Activated CD8-positive, alpha-beta T cell treated with anti-CD3 and anti-CD28 coated beads for 36 hours (primary cell): ENCODE data around the gene JAGN1. TPM values are rescaled to one million over a fixed set of nuclear protein-coding genes. Genes with fewer than 3 reads are reported as not detected.

Source experiments
- ATAC-seq: fragments of 200-7000 bp; cut with Tn5 transposase; one replicate; pipeline ENCODE4 v1.10.0; 2021; ENCODE audit warnings: mild to moderate bottlenecking, moderate library complexity
- CTCF ChIA-PET: fragments of 350-600 bp; sonication (Branson Sonifier 250); formaldehyde crosslinking; loops from one replicate; lab custom pipeline; 2021; ENCODE audit warnings: antibody characterized with exemption; lab: Charles Lee
- POLR2A ChIA-PET: fragments of 350-600 bp; sonication (Branson Sonifier 250); formaldehyde crosslinking; loops from one replicate; lab custom pipeline; 2021; ENCODE audit warnings: antibody characterized with exemption; lab: Charles Lee
- DNase-seq: peaks from one replicate; pipeline ENCODE4 v3.0.0-alpha.2; 2020
- H3K27ac Mint-ChIP-seq: one replicate; pipeline ENCODE4 v1.8.0; 2021; ENCODE audit warnings: mild to moderate bottlenecking, mixed read lengths
- H3K27me3 Mint-ChIP-seq: one replicate; pipeline ENCODE4 v1.8.0; 2021; ENCODE audit warnings: mixed read lengths
- H3K36me3 Mint-ChIP-seq: one replicate; pipeline ENCODE4 v1.8.0; 2021; ENCODE audit warnings: low read depth, mixed read lengths
- H3K4me1 Mint-ChIP-seq: one replicate; pipeline ENCODE4 v1.8.0; 2021; ENCODE audit warnings: low read depth, mixed read lengths
- H3K4me3 Mint-ChIP-seq: one replicate; pipeline ENCODE4 v1.8.0; 2021; ENCODE audit warnings: mild to moderate bottlenecking, moderate library complexity, mixed read lengths
- H3K9me3 Mint-ChIP-seq: one replicate; pipeline ENCODE4 v1.8.0; 2021; ENCODE audit warnings: mixed read lengths
- CTCF ChIP-seq: fragments of 200-600 bp; IDR thresholded peaks from one replicate; pipeline ENCODE4 v1.8.0; 2022; ENCODE audit warnings: antibody characterized with exemption, mild to moderate bottlenecking
- intact Hi-C: fragments of 100-400 bp; cut with micrococcal nuclease; formaldehyde crosslinking; loops from one replicate; pipeline ENCODE4 v1.10.0; 2022
- total RNA-seq, 2 experiments: library from RNA; stranded (reverse); gene quantifications; one replicate each; pipeline ENCODE4 v1.2.3, GENCODE V29; 2021

Gene JAGN1
- total RNA-seq, 2 experiments from 2014 or later = 29.7 to 30.3 TPM

- DNase-seq (peak; percentile 39), ATAC-seq (no peak)
- POLR2A ChIA-PET = interaction anchor here (0.6 to 6.9 kb wide), 7 partner anchors 15 to 123 kb away, joined by 3 to 57 read pairs (median 4); partner anchors contain the start of genes EMC3, JAGN1, PRRT3 and RPUSD3
- Mint-ChIP-seq H3K27ac (peak overlapping the region; percentile 28), H3K27me3 (no peaks in the 10 kb centered on the region), H3K4me3 (no peak overlapping the region), H3K4me1 (peaks cover 26% of the 10 kb centered on the region), H3K36me3 (no peaks in the 10 kb centered on the region), H3K9me3 (no peaks in the 10 kb centered on the region)
- peak; percentile 6 for TF ChIP-seq CTCF
- CTCF ChIA-PET = interaction anchor here (0.7 to 5.9 kb wide), 20 partner anchors 10 to 391 kb away, joined by 3 to 46 read pairs (median 4); partner anchors contain the start of genes ARPC4 and PRRT3
- intact Hi-C loops = loop anchor here (5.0 kb wide), 1 partner anchor 84 kb away; no protein-coding TSS in a partner anchor
Observed at GRCh38 chr3:9930804-9931418, 40.5 kb downstream of the JAGN1 start.

DNA sequence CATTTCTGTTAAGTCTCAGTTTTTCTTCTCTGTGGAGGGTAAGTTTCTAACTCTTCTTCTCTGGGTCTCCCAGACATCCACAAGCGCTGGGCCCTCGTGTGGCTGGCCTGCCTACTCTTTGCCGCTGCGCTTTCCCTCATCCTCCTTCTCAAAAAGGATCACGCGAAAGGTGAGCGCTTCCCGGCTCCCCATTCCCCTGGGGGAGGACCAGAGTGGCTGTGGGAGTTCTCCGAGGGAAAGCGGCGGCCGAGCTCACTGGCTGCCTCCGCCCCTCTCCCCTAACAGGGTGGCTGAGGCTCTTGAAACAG lies 42.1 kb downstream of the JAGN1 start:
- Mint-ChIP-seq H3K4me1 (peaks cover 32% of the 10 kb centered on the region), H3K4me3 (peak overlapping the region; percentile 83), H3K9me3 (no peaks in the 10 kb centered on the region), H3K36me3 (no peaks in the 10 kb centered on the region), H3K27me3 (no peaks in the 10 kb centered on the region), H3K27ac (peak overlapping the region; percentile 91)
- POLR2A ChIA-PET = interaction anchor here (0.7 to 6.9 kb wide), 16 partner anchors 9 to 262 kb away, joined by 3 to 57 read pairs (median 3); partner anchors contain the start of genes EMC3, IL17RE, JAGN1 and PRRT3
- ATAC-seq (no peak), DNase-seq (no peak)
- CTCF ChIA-PET = interaction anchor here (0.7 to 5.9 kb wide), 42 partner anchors 9 to 390 kb away, joined by 3 to 46 read pairs (median 5); partner anchors contain the start of genes ARPC4, EMC3, IL17RE and JAGN1
- no peak for TF ChIP-seq CTCF
- intact Hi-C loops = loop anchor here (5.0 kb wide), 1 partner anchor 85 kb away; no protein-coding TSS in a partner anchor

GRCh38 chr3:9932843-9933560 lies 42.6 kb downstream of the JAGN1 start:
- intact Hi-C loops = loop anchor here (5.0 kb wide), 1 partner anchor 86 kb away; no protein-coding TSS in a partner anchor
- ATAC-seq = peak; percentile 78
- peak overlapping the region; percentile 83 for H3K4me3 Mint-ChIP-seq
- DNase-seq = peak; percentile 95
- H3K9me3 Mint-ChIP-seq = no peaks in the 10 kb centered on the region
- ChIA-PET CTCF (interaction anchor here (0.7 to 5.9 kb wide), 45 partner anchors 9 to 354 kb away, joined by 3 to 46 read pairs (median 5); partner anchors contain the start of genes ARPC4, EMC3, IL17RE and JAGN1), POLR2A (interaction anchor here (0.7 to 6.9 kb wide), 18 partner anchors 9 to 261 kb away, joined by 3 to 57 read pairs (median 3); partner anchors contain the start of genes BRPF1, EMC3, IL17RE and JAGN1)
- H3K27ac Mint-ChIP-seq = peak overlapping the region; percentile 91
- H3K4me1 Mint-ChIP-seq = peaks cover 32% of the 10 kb centered on the region
- H3K36me3 Mint-ChIP-seq = peaks cover 1% of the 10 kb centered on the region
- H3K27me3 Mint-ChIP-seq = no peaks in the 10 kb centered on the region
- TF ChIP-seq CTCF = peak; percentile 85

GRCh38 chr3:9933561-9934234 lies 43.3 kb downstream of the JAGN1 start, which contains the start of gene CRELD1:
CRELD1 (plus strand) TSS chr3:9933834; CDS start chr3:9934439, 605 bp downstream.
- peak; percentile 86 for ATAC-seq
- H3K4me1 Mint-ChIP-seq = peaks cover 32% of the 10 kb centered on the region
- H3K4me3 Mint-ChIP-seq = peak within 1 kb of the TSS; percentile 83
- H3K36me3 Mint-ChIP-seq = peaks cover 1% of the 10 kb centered on the region
- H3K27ac Mint-ChIP-seq = peak within 1 kb of the TSS; percentile 91
- H3K9me3 Mint-ChIP-seq = no peaks in the 10 kb centered on the region
- no peak for TF ChIP-seq CTCF
- DNase-seq = peak; percentile 97
- no peaks in the 10 kb centered on the region for H3K27me3 Mint-ChIP-seq
- CTCF ChIA-PET = interaction anchor here (0.8 to 5.9 kb wide), 26 partner anchors 9 to 354 kb away, joined by 3 to 46 read pairs (median 7); partner anchors contain the start of genes IL17RE, JAGN1, PRRT3 and RPUSD3
- intact Hi-C loops = loop anchor here (5.0 kb wide), 1 partner anchor 86 kb away; no protein-coding TSS in a partner anchor
- POLR2A ChIA-PET = interaction anchor here (0.7 to 6.9 kb wide), 12 partner anchors 9 to 202 kb away, joined by 3 to 57 read pairs (median 6); partner anchors contain the start of genes BRPF1, EMC3, JAGN1 and PRRT3
